ENCODE measurements around the gene ALK. TPM values are rescaled to one million over a fixed set of nuclear protein-coding genes. Genes with fewer than 3 reads are reported as not detected.

ALK gene
- total RNA-seq, 1 experiment from 2014 or later, result 59.6 TPM

- H3K4me3 ChIP-seq, result no peak overlapping the region
- H3K27me3 ChIP-seq, result no peaks in the 10 kb centered on the region
- H3K27ac ChIP-seq, result no peak overlapping the region
- no peaks in the 10 kb centered on the region for H3K9me3 ChIP-seq (replicated peaks)
- H3K36me3 ChIP-seq, result no peaks in the 10 kb centered on the region
- no peaks in the 10 kb centered on the region for H3K4me1 ChIP-seq
- DNase-seq, result no peak
These were observed 746.4 kb downstream of the ALK start for GRCh38 chr2:29174937-29175336.

GRCh38 chr2:29166242-29167039, 754.9 kb downstream of the ALK start:
- H3K27ac ChIP-seq, result no peak overlapping the region
- no peaks in the 10 kb centered on the region for H3K27me3 ChIP-seq
- H3K4me1 ChIP-seq, result peaks cover 2% of the 10 kb centered on the region
- H3K4me3 ChIP-seq, result no peak overlapping the region
- DNase-seq, result no peak
- H3K9me3 ChIP-seq (replicated peaks), result no peaks in the 10 kb centered on the region
- peaks cover 3% of the 10 kb centered on the region; the same call in 1 of the 2 replicates for H3K36me3 ChIP-seq

GRCh38 chr2:29165362-29166241, 755.8 kb downstream of the ALK start:
- Histone ChIP-seq H3K36me3 (peaks cover 3% of the 10 kb centered on the region; the same call in 1 of the 2 replicates), H3K4me1 (peaks cover 2% of the 10 kb centered on the region), H3K9me3 (replicated peaks) (no peaks in the 10 kb centered on the region), H3K27ac (no peak overlapping the region), H3K27me3 (no peaks in the 10 kb centered on the region), H3K4me3 (no peak overlapping the region)
- DNase-seq, result peak; percentile 13 to 59

GRCh38 chr2:29164091-29164846, 757.1 kb downstream of the ALK start:
- peaks cover 2% of the 10 kb centered on the region for H3K4me1 ChIP-seq
- peaks cover 3% of the 10 kb centered on the region; the same call in 1 of the 2 replicates for H3K36me3 ChIP-seq
- DNase-seq, result no peak
- H3K4me3 ChIP-seq, result no peak overlapping the region
- H3K27ac ChIP-seq, result no peak overlapping the region
- no peaks in the 10 kb centered on the region for H3K27me3 ChIP-seq
- no peaks in the 10 kb centered on the region for H3K9me3 ChIP-seq (replicated peaks)

- Histone ChIP-seq H3K9me3 (replicated peaks) (no peaks in the 10 kb centered on the region), H3K4me3 (no peak overlapping the region), H3K27ac (no peak overlapping the region), H3K36me3 (peaks cover 5% of the 10 kb centered on the region), H3K27me3 (no peaks in the 10 kb centered on the region), H3K4me1 (peaks cover 2% of the 10 kb centered on the region)
- DNase-seq, result no peak
These were observed 759.0 kb downstream of the ALK start for GRCh38 chr2:29162204-29162928.

GRCh38 chr2:29160184-29160583, 761.2 kb downstream of the ALK start:
- H3K9me3 ChIP-seq (replicated peaks), result no peaks in the 10 kb centered on the region
- H3K4me3 ChIP-seq, result no peak overlapping the region
- no peaks in the 10 kb centered on the region; the same call in 1 of the 2 replicates for H3K4me1 ChIP-seq
- H3K27ac ChIP-seq, result no peak overlapping the region
- H3K27me3 ChIP-seq, result no peaks in the 10 kb centered on the region
- peaks cover 7% of the 10 kb centered on the region for H3K36me3 ChIP-seq
- no peak for DNase-seq

GRCh38 chr2:29159125-29159524, 762.3 kb downstream of the ALK start:
- DNase-seq, result peak in 1 of 2 experiments; percentile 35
- no peaks in the 10 kb centered on the region for H3K4me1 ChIP-seq
- H3K27ac ChIP-seq, result no peak overlapping the region
- H3K36me3 ChIP-seq, result peaks cover 7% of the 10 kb centered on the region
- H3K9me3 ChIP-seq (replicated peaks), result no peaks in the 10 kb centered on the region
- H3K27me3 ChIP-seq, result no peaks in the 10 kb centered on the region
- H3K4me3 ChIP-seq, result no peak overlapping the region

GRCh38 chr2:29157131-29157530, 764.3 kb downstream of the ALK start:
- no peak for DNase-seq
- no peak overlapping the region for H3K27ac ChIP-seq
- no peaks in the 10 kb centered on the region for H3K9me3 ChIP-seq (replicated peaks)
- H3K4me1 ChIP-seq, result no peaks in the 10 kb centered on the region
- H3K4me3 ChIP-seq, result no peak overlapping the region
- H3K27me3 ChIP-seq, result no peaks in the 10 kb centered on the region
- peaks cover 7% of the 10 kb centered on the region for H3K36me3 ChIP-seq

GRCh38 chr2:29155578-29155977, 765.8 kb downstream of the ALK start:
- H3K27ac ChIP-seq, result no peak overlapping the region
- H3K9me3 ChIP-seq (replicated peaks), result no peaks in the 10 kb centered on the region
- peaks cover 7% of the 10 kb centered on the region for H3K36me3 ChIP-seq
- DNase-seq, result no peak
- no peaks in the 10 kb centered on the region for H3K4me1 ChIP-seq
- H3K4me3 ChIP-seq, result no peak overlapping the region
- no peaks in the 10 kb centered on the region for H3K27me3 ChIP-seq

- Histone ChIP-seq H3K36me3 (peaks cover 7% of the 10 kb centered on the region), H3K27me3 (no peaks in the 10 kb centered on the region), H3K27ac (no peak overlapping the region), H3K4me1 (no peaks in the 10 kb centered on the region), H3K4me3 (no peak overlapping the region), H3K9me3 (replicated peaks) (no peaks in the 10 kb centered on the region)
- DNase-seq, result no peak
These were observed 766.8 kb downstream of the ALK start for GRCh38 chr2:29154610-29155009.

GRCh38 chr2:29147963-29148362, 773.4 kb downstream of the ALK start:
- DNase-seq, result no peak
- peaks cover 8% of the 10 kb centered on the region for H3K36me3 ChIP-seq

GRCh38 chr2:29146197-29146596, 775.2 kb downstream of the ALK start:
- DNase-seq, result no peak
- peaks cover 8% of the 10 kb centered on the region for H3K36me3 ChIP-seq
- H3K27ac ChIP-seq, result no peak overlapping the region
- no peaks in the 10 kb centered on the region for H3K9me3 ChIP-seq (replicated peaks)
- H3K4me1 ChIP-seq, result peaks cover 4% of the 10 kb centered on the region
- H3K27me3 ChIP-seq, result no peaks in the 10 kb centered on the region
- H3K4me3 ChIP-seq, result no peak overlapping the region

More at GRCh38 chr2:29147963-29148362, 773.4 kb downstream of the ALK start:
- Histone ChIP-seq H3K27me3 (no peaks in the 10 kb centered on the region), H3K4me3 (no peak overlapping the region), H3K4me1 (no peaks in the 10 kb centered on the region), H3K27ac (no peak overlapping the region), H3K9me3 (replicated peaks) (no peaks in the 10 kb centered on the region)

- Histone ChIP-seq H3K4me3 (no peak overlapping the region), H3K27me3 (no peaks in the 10 kb centered on the region), H3K9me3 (replicated peaks) (peaks cover 9% of the 10 kb centered on the region), H3K4me1 (peaks cover 10% of the 10 kb centered on the region), H3K27ac (no peak overlapping the region), H3K36me3 (peaks cover 12% of the 10 kb centered on the region)
- no peak for DNase-seq
These were observed 777.7 kb downstream of the ALK start for GRCh38 chr2:29143657-29144056.

All from SJCRH30 (cell line).